ENCODE results near the gene SAXO1. TPM values are rescaled to one million over a fixed set of nuclear protein-coding genes. Genes with fewer than 3 reads are reported as not detected.
"Not testable (repeated sequence)": the region's sequence is repeated elsewhere in the genome, so short reads cannot be mapped to it uniquely, and the experiment has no call there.

The SAXO1 gene
- total RNA-seq, 1 experiment from 2014 or later, result not detected

DNA sequence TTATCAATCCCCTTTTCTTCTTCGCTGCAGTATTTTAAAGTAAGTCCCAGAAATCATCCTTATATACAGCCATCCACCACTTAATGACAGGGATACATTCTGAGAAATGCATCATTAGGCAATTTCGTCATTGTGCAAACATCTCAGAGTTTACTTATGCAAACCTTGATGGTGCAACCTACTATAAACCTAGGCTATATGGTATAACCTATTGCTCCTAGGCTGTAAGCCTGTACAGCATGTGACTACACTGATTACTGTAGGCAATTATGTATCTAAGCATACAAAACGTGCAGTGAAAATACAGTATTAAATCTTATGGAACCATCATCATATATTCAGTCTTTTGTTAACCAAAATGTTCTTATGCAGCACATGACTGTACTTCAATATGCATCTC, 36.8 kb downstream of the SAXO1 start:
- intact Hi-C loops (cut with micrococcal nuclease; ENCODE audit: unreplicated experiment), result no loop called here
- BruUV-seq (replicated peaks), result no TSS peak
- H3K27ac ChIP-seq, result no peak overlapping the region
- H2AFZ ChIP-seq, result no peak overlapping the region
- no peaks in the 10 kb centered on the region for H3K79me2 ChIP-seq (ENCODE audit: low read depth)
- CTCF ChIA-PET, result no interaction called here
- no peaks in the 10 kb centered on the region for H3K9me2 ChIP-seq (ENCODE audit: insufficient read depth)
- H3K4me1 ChIP-seq (replicated peaks; ENCODE audit: insufficient read depth), result no peaks in the 10 kb centered on the region
- H4K20me1 ChIP-seq (ENCODE audit: insufficient read depth), result no peaks in the 10 kb centered on the region
- DNase-seq, result peak in 1 of 2 experiments; percentile 37
- no peak overlapping the region for H3K4me3 ChIP-seq
- TF ChIP-seq, protein P1, sequence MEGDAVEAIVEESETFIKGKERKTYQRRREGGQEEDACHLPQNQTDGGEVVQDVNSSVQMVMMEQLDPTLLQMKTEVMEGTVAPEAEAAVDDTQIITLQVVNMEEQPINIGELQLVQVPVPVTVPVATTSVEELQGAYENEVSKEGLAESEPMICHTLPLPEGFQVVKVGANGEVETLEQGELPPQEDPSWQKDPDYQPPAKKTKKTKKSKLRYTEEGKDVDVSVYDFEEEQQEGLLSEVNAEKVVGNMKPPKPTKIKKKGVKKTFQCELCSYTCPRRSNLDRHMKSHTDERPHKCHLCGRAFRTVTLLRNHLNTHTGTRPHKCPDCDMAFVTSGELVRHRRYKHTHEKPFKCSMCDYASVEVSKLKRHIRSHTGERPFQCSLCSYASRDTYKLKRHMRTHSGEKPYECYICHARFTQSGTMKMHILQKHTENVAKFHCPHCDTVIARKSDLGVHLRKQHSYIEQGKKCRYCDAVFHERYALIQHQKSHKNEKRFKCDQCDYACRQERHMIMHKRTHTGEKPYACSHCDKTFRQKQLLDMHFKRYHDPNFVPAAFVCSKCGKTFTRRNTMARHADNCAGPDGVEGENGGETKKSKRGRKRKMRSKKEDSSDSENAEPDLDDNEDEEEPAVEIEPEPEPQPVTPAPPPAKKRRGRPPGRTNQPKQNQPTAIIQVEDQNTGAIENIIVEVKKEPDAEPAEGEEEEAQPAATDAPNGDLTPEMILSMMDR (conservative IDR thresholded peaks at IDR 0.05), result no peak
- TF ChIP-seq EZH2 (IDR thresholded peaks at IDR 0.05; ENCODE audit: low read depth), result no peak
- H3F3A ChIP-seq (ENCODE audit: insufficient read depth, low read depth), result no peaks in the 10 kb centered on the region
- no peaks in the 10 kb centered on the region for H3K36me3 ChIP-seq (ENCODE audit: low read depth)
- H3K9me3 ChIP-seq (ENCODE audit: insufficient read depth, low read depth), result no peaks in the 10 kb centered on the region
- no peak overlapping the region for H3K4me2 ChIP-seq
- H3K27me3 ChIP-seq (ENCODE audit: insufficient read depth, low read depth), result peaks cover 36% of the 10 kb centered on the region
- POLR2A ChIA-PET (ENCODE audit: unreplicated experiment), result no interaction called here

DNA sequence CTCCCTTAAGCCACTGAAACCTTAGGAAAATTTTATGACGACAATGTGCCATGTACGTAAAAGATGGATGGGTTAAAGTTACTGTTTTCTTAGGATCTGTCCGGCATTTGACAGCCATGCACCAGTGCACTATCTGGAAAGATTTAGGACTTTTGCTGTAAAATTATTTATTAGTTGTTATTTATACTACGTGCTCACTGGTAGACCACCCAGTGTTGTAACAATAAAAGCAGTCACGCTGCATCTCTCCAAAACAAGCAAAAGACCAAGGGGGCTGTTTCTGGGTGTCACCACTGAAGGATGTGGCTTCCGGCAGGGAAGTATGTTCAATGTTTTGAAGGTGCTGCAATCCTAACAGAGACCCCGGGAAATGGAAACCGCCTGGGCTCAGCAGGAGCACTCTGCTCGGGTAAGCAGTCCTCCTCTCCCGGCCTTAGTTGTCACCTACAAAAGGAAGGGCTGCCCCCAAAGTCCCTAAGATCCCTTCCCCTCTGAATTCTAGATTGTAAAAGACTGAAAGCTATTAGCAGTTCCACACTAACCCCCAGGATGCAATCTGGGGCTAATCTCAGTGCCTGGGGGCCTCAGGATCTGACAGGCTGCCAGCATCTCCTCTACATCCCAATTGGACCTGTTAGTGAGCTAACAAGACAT, 38.6 kb downstream of the SAXO1 start:
- H3K4me2 ChIP-seq, result no peak overlapping the region
- BruUV-seq (replicated peaks), result no TSS peak
- no peaks in the 10 kb centered on the region for H4K20me1 ChIP-seq (ENCODE audit: insufficient read depth)
- no peaks in the 10 kb centered on the region for H3K9me3 ChIP-seq (ENCODE audit: insufficient read depth, low read depth)
- intact Hi-C loops (cut with micrococcal nuclease; ENCODE audit: unreplicated experiment), result no loop called here
- H3K27ac ChIP-seq, result no peak overlapping the region
- H3K79me2 ChIP-seq (ENCODE audit: low read depth), result no peaks in the 10 kb centered on the region
- peaks cover 31% of the 10 kb centered on the region for H3K27me3 ChIP-seq (ENCODE audit: insufficient read depth, low read depth)
- no peaks in the 10 kb centered on the region for H3K36me3 ChIP-seq (ENCODE audit: low read depth)
- H2AFZ ChIP-seq, result no peak overlapping the region
- TF ChIP-seq, protein P1 (conservative IDR thresholded peaks at IDR 0.05), result no peak
- no peak for TF ChIP-seq EZH2 (IDR thresholded peaks at IDR 0.05; ENCODE audit: low read depth)
- ChIA-PET CTCF (no interaction called here), POLR2A (ENCODE audit: unreplicated experiment) (no interaction called here)
- H3K9me2 ChIP-seq (ENCODE audit: insufficient read depth), result no peaks in the 10 kb centered on the region
- no peak overlapping the region for H3K4me3 ChIP-seq
- no peaks in the 10 kb centered on the region for H3F3A ChIP-seq (ENCODE audit: insufficient read depth, low read depth)
- no peaks in the 10 kb centered on the region for H3K4me1 ChIP-seq (replicated peaks; ENCODE audit: insufficient read depth)
- DNase-seq, result no peak

DNA sequence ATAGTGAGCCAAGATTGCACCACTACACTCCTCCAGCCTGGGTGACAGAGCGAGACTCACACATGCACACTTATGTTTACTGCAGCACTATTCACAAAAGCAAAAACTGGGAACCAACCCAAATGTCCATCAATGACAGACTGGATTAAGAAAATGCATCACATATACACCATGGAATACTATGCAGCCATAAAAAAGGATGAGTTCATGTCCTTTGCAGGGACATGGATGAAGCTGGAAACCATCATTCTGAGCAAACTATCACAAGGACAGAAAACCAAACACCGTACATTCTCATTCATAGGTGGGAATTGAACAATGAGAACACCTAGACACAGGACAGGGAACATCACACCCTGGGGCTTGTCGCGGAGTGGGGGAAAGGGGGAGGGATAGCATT, 41.8 kb downstream of the SAXO1 start:
- H4K20me1 ChIP-seq (ENCODE audit: insufficient read depth); intact Hi-C loops (cut with micrococcal nuclease; ENCODE audit: unreplicated experiment); POLR2A ChIA-PET (ENCODE audit: unreplicated experiment); H3K4me1 ChIP-seq (replicated peaks; ENCODE audit: insufficient read depth); H2AFZ ChIP-seq; H3K4me3 ChIP-seq; H3K36me3 ChIP-seq (ENCODE audit: low read depth); BruUV-seq (replicated peaks); H3F3A ChIP-seq (ENCODE audit: insufficient read depth, low read depth); DNase-seq; H3K9me2 ChIP-seq (ENCODE audit: insufficient read depth); H3K4me2 ChIP-seq; H3K79me2 ChIP-seq (ENCODE audit: low read depth); H3K9me3 ChIP-seq (ENCODE audit: insufficient read depth, low read depth); H3K27ac ChIP-seq; CTCF ChIA-PET: not testable (repeated sequence)
- H3K27me3 ChIP-seq (ENCODE audit: insufficient read depth, low read depth), result peaks cover 16% of the 10 kb centered on the region; the same call in 1 of the 2 replicates

DNA sequence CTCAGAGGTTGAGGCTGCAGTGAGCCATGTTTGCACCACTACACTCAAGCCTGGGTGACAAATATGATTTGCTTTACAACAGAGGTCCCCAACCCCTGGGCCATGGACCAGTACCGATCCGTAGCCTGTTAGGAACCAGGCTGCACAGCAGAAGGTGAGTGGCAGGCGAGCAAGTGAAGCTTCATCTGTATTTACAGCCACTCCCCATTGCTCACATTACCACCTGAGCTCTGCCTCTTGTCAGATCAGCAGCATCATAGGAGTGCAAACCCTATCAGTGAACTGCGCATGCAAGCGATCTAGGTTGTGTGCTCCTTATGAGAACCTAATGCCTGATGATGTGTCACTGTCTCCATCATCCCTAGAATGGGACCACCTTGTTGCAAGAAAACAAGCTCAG, 42.5 kb downstream of the SAXO1 start:
- Histone ChIP-seq H3K27ac (no peak overlapping the region), H3K4me3 (no peak overlapping the region), H2AFZ (no peak overlapping the region), H3K4me2 (no peak overlapping the region), H3K36me3 (ENCODE audit: low read depth) (no peaks in the 10 kb centered on the region), H3F3A (ENCODE audit: insufficient read depth, low read depth) (no peaks in the 10 kb centered on the region), H3K27me3 (ENCODE audit: insufficient read depth, low read depth) (peaks cover 16% of the 10 kb centered on the region; the same call in 1 of the 2 replicates), H4K20me1 (ENCODE audit: insufficient read depth) (no peaks in the 10 kb centered on the region), H3K9me2 (ENCODE audit: insufficient read depth) (no peaks in the 10 kb centered on the region), H3K9me3 (ENCODE audit: insufficient read depth, low read depth) (no peaks in the 10 kb centered on the region), H3K79me2 (ENCODE audit: low read depth) (no peaks in the 10 kb centered on the region), H3K4me1 (replicated peaks; ENCODE audit: insufficient read depth) (no peaks in the 10 kb centered on the region)
- intact Hi-C loops (cut with micrococcal nuclease; ENCODE audit: unreplicated experiment), result no loop called here
- no TSS peak for BruUV-seq (replicated peaks)
- ChIA-PET CTCF (no interaction called here), POLR2A (ENCODE audit: unreplicated experiment) (no interaction called here)
- no peak for DNase-seq
- no peak for TF ChIP-seq EZH2 (IDR thresholded peaks at IDR 0.05; ENCODE audit: low read depth)
- TF ChIP-seq, protein P1 (conservative IDR thresholded peaks at IDR 0.05), result no peak
